GM19238 (cell line): ENCODE data around the gene NCAPD2.
A peak's percentile ranks its signal among the peaks of the same experiment; 100 is the strongest.

Experiments
- DNase-seq: peaks from one replicate; pipeline ENCODE4 v3.0.0; 2011; ENCODE audit warnings: low spot score; ENCODE audit not compliant: insufficient read length

The NCAPD2 gene

DNA sequence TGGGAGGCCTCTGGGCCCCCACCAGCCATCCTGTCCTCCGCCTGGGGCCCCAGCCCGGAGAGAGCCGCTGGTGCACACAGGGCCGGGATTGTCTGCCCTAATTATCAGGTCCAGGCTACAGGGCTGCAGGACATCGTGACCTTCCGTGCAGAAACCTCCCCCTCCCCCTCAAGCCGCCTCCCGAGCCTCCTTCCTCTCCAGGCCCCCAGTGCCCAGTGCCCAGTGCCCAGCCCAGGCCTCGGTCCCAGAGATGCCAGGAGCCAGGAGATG, 39.7 kb downstream of the NCAPD2 start:
- DNase-seq = no peak

DNA sequence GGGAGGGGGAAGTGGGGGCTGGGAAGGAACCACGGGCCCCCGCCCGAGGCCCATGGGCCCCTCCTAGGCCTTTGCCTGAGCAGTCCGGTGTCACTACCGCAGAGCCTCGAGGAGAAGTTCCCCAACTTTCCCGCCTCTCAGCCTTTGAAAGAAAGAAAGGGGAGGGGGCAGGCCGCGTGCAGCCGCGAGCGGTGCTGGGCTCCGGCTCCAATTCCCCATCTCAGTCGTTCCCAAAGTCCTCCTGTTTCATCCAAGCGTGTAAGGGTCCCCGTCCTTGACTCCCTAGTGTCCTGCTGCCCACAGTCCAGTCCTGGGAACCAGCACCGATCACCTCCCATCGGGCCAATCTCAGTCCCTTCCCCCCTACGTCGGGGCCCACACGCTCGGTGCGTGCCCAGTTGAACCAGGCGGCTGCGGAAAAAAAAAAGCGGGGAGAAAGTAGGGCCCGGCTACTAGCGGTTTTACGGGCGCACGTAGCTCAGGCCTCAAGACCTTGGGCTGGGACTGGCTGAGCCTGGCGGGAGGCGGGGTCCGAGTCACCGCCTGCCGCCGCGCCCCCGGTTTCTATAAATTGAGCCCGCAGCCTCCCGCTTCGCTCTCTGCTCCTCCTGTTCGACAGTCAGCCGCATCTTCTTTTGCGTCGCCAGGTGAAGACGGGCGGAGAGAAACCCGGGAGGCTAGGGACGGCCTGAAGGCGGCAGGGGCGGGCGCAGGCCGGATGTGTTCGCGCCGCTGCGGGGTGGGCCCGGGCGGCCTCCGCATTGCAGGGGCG, 40.2 kb downstream of the NCAPD2 start, which contains the start of gene GAPDH:
TSS of gene GAPDH (plus strand) at position 595 of the 772 bp plus-strand sequence. CDS start 316 bp downstream, outside the sequence.
- peak; percentile 88 for DNase-seq

DNA sequence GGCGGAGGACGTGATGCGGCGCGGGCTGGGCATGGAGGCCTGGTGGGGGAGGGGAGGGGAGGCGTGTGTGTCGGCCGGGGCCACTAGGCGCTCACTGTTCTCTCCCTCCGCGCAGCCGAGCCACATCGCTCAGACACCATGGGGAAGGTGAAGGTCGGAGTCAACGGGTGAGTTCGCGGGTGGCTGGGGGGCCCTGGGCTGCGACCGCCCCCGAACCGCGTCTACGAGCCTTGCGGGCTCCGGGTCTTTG, 40.7 kb downstream of the NCAPD2 start:
- no peak for DNase-seq

DNA sequence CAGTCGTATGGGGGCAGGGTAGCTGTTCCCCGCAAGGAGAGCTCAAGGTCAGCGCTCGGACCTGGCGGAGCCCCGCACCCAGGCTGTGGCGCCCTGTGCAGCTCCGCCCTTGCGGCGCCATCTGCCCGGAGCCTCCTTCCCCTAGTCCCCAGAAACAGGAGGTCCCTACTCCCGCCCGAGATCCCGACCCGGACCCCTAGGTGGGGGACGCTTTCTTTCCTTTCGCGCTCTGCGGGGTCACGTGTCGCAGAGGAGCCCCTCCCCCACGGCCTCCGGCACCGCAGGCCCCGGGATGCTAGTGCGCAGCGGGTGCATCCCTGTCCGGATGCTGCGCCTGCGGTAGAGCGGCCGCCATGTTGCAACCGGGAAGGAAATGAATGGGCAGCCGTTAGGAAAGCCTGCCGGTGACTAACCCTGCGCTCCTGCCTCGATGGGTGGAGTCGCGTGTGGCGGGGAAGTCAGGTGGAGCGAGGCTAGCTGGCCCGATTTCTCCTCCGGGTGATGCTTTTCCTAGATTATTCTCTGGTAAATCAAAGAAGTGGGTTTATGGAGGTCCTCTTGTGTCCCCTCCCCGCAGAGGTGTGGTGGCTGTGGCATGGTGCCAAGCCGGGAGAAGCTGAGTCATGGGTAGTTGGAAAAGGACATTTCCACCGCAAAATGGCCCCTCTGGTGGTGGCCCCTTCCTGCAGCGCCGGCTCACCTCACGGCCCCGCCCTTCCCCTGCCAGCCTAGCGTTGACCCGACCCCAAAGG, 41.2 kb downstream of the NCAPD2 start:
- peak; percentile 54 for DNase-seq

DNA sequence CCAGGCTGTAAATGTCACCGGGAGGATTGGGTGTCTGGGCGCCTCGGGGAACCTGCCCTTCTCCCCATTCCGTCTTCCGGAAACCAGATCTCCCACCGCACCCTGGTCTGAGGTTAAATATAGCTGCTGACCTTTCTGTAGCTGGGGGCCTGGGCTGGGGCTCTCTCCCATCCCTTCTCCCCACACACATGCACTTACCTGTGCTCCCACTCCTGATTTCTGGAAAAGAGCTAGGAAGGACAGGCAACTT, 41.7 kb downstream of the NCAPD2 start:
- DNase-seq = no peak

DNA sequence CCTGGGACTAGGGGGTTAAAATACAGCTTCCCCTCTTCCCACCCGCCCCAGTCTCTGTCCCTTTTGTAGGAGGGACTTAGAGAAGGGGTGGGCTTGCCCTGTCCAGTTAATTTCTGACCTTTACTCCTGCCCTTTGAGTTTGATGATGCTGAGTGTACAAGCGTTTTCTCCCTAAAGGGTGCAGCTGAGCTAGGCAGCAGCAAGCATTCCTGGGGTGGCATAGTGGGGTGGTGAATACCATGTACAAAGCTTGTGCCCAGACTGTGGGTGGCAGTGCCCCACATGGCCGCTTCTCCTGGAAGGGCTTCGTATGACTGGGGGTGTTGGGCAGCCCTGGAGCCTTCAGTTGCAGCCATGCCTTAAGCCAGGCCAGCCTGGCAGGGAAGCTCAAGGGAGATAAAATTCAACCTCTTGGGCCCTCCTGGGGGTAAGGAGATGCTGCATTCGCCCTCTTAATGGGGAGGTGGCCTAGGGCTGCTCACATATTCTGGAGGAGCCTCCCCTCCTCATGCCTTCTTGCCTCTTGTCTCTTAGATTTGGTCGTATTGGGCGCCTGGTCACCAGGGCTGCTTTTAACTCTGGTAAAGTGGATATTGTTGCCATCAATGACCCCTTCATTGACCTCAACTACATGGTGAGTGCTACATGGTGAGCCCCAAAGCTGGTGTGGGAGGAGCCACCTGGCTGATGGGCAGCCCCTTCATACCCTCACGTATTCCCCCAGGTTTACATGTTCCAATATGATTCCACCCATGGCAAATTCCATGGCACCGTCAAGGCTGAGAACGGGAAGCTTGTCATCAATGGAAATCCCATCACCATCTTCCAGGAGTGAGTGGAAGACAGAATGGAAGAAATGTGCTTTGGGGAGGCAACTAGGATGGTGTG, 42.3 kb downstream of the NCAPD2 start:
- DNase-seq = no peak

DNA sequence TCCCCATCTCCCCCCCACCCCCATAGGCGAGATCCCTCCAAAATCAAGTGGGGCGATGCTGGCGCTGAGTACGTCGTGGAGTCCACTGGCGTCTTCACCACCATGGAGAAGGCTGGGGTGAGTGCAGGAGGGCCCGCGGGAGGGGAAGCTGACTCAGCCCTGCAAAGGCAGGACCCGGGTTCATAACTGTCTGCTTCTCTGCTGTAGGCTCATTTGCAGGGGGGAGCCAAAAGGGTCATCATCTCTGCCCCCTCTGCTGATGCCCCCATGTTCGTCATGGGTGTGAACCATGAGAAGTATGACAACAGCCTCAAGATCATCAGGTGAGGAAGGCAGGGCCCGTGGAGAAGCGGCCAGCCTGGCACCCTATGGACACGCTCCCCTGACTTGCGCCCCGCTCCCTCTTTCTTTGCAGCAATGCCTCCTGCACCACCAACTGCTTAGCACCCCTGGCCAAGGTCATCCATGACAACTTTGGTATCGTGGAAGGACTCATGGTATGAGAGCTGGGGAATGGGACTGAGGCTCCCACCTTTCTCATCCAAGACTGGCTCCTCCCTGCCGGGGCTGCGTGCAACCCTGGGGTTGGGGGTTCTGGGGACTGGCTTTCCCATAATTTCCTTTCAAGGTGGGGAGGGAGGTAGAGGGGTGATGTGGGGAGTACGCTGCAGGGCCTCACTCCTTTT, 43.1 kb downstream of the NCAPD2 start:
- DNase-seq = no peak

DNA sequence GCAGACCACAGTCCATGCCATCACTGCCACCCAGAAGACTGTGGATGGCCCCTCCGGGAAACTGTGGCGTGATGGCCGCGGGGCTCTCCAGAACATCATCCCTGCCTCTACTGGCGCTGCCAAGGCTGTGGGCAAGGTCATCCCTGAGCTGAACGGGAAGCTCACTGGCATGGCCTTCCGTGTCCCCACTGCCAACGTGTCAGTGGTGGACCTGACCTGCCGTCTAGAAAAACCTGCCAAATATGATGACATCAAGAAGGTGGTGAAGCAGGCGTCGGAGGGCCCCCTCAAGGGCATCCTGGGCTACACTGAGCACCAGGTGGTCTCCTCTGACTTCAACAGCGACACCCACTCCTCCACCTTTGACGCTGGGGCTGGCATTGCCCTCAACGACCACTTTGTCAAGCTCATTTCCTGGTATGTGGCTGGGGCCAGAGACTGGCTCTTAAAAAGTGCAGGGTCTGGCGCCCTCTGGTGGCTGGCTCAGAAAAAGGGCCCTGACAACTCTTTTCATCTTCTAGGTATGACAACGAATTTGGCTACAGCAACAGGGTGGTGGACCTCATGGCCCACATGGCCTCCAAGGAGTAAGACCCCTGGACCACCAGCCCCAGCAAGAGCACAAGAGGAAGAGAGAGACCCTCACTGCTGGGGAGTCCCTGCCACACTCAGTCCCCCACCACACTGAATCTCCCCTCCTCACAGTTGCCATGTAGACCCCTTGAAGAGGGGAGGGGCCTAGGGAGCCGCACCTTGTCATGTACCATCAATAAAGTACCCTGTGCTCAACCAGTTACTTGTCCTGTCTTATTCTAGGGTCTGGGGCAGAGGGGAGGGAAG, 43.9 kb downstream of the NCAPD2 start:
- peak; percentile 51 for DNase-seq

DNA sequence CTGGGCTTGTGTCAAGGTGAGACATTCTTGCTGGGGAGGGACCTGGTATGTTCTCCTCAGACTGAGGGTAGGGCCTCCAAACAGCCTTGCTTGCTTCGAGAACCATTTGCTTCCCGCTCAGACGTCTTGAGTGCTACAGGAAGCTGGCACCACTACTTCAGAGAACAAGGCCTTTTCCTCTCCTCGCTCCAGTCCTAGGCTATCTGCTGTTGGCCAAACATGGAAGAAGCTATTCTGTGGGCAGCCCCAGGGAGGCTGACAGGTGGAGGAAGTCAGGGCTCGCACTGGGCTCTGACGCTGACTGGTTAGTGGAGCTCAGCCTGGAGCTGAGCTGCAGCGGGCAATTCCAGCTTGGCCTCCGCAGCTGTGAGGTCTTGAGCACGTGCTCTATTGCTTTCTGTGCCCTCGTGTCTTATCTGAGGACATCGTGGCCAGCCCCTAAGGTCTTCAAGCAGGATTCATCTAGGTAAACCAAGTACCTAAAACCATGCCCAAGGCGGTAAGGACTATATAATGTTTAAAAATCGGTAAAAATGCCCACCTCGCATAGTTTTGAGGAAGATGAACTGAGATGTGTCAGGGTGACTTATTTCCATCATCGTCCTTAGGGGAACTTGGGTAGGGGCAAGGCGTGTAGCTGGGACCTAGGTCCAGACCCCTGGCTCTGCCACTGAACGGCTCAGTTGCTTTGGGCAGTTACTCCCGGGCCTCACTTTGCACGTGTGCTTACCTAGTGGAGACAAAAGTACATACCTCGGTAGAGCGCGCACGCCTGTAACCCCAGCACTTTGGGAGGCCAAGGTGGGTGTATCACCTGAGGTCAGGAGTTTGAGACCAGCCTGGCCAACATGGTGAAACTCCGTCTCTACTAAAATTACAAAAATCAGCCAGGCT, 44.8 kb downstream of the NCAPD2 start:
- DNase-seq = no peak

DNA sequence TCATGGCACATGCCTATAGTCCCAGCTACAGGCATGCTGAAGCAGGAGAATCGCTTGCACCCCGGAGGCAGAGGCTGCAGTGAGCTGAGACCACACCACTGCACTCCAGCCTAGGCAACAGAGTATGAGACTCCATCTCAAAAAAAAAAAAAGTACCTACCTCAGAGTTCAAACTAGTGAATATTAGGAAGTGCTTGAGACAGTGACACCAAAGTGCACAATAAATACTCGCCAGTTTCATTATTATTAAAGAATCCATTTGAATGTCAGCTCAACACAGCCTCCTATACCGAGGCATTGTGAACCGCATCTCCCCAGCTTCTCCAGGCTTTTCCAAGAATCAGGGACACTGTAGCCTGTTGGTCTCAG, 45.4 kb downstream of the NCAPD2 start:
- DNase-seq = no peak

DNA sequence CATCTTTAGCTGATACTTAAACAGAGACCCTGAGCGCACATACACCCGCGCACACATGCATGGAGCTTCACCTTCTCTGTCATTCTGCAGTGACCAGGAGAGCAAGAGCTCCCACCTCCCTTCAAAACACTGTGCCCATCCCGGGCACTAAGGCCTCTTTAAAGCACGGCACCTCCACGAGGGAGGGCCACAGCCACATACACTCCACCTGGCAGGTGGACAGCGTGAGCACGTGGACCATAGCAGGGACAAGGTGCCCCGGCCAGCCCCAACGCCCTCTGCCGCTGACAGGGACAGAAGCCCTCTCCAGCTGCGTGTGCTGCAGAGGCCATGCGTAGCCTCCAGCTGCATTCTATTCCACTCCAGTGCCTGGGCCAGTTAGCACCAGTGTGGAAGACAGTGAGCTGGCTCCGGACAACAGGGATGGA, 45.8 kb downstream of the NCAPD2 start:
- no peak for DNase-seq

DNA sequence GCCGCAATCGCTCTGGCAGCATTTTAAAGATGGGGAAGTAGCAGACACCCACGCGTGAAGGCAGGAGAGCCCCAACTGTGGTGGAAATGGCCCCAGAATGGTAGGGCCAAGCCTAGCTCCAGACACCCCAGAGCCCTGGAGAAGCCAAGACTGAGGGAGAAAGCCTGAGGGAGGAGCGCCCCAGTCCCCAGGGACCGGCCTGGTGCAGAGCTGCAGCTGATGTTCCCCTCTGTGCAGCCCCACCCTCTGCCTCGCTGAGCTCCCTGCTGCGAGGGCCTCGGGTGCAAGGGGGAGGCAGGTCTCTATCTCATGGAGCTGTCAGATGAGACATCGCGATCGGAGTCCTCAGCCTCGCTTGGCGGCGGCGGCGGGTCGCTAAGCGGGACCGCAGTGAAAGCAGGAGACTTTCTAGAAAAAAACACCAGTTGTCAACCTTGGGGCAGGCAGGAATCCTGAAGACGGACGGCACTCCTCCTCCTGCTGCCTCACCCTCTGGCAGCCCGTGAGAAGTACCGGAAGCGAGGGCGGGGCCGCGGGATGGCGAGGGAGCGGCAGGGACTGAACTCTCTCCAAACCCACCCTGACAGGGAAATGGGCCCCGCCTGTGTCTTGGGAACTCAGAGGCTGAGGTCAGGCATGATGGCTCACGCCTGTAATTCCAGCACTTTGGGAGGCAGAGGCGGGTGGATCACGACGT, 46.4 kb downstream of the NCAPD2 start:
- DNase-seq = no peak

DNA sequence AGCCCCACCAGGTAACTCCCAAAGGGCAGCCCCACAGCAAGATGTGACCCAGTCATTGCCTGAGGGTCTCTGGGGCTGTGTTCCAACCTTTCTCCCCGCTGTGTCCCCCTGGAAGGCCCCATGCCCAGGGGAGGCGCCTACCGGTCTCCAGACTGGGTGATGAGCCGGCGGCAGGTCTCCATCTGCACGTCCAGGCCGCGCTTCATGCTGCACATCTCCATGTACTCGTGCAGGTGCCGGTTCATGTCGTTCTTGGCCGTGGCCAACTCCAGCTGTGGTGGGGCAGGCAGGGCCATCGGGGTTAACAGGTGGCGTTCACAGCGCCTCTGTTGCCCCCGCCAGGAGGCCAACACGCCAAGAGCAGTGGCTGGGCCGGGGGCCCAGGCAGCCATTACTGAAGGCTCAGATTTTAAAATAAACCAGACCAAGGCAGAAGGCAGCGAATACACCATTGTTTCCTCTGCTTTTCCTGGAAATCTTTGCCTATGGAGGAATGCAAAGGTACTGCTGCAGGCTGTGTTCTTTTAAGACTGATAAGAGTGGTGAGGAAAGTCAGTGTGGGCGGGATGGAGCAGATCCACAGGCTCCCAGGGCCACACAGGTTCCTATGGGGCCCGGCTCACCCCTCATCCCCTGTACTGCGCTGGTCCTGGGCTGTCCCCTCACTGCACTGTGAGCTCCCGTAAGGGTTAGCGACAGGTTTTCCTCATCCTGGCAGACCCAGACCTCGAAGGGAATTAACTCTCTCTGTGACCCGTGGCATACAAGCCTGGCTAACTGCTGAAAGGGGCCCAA, 47.7 kb downstream of the NCAPD2 start:
- DNase-seq = no peak

DNA sequence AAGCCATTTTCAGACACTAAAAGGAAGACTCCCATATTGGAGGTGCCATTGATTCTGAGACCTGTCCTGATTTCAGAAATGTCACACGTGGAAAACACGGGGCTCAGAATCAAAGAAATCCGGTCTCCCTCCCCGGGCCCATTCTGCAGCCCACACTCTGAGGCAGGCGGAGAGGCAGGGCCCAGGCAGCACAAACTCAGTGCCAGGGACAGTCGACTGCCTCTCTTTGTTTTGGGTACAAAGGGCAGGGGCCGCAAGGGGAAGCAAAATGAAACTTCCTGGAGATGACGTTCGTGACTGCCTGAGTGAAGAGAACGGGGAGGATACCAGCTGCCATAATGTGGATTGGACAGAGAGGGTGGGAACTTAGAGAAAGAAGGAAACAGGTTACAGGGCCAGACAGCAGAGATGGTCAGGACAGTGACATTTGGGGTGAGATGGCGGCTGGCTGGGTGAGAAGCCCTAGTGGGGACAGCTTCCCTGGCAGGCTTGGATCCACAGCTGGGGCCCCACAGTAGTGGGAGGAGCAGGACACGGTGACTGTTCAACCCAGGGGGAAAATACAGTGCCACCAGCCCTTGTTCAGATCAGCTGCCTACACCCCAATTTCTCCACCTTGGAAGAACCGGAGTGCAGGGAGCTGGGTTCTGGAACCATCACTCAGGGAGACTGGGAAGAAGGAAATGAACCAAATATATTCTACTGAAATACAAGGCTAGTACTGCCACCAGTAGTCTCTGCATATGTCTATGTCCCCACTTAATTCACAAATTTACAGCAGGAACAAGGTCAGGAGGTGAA, 48.5 kb downstream of the NCAPD2 start:
- no peak for DNase-seq

DNA sequence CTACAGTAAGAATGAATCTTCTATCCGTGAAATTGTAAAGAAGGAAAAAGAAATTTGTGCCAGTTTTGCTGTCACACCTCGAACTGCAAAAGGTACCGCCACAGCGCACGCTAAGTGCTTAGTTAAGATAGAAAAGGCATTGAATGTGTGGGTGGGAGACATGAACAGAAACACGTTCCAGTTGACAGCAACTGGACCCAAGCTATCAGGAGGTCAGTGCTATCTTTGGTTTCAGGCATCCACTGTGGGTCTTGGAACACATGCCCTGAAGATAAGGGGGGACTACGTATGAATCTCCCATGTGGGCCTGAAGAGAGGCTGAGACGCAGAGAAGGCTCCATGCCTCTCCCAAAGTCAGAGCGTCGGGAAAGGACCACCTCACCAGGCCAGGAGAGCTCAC, 52.1 kb downstream of the NCAPD2 start:
- DNase-seq = no peak

DNA sequence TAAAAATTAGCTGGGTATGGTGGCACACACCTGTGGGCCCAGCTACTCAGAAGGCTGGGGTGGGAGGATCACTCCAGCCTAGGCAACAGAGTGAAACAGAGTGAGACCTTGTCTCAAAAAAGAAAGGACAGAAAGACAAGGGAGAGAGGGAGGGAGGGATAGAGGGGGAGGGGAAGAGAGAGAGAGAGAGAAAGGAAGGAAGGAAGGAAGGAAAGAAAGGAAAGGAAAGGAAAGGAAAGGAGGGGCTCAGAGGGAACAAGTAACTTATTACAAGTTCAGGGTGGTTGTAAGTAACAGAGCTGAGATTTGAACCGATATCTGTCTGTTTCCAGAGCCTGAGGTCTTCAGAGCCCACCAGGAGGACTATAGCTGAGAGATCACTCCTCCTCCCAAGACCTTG, 53.7 kb downstream of the NCAPD2 start:
- no peak for DNase-seq

DNA sequence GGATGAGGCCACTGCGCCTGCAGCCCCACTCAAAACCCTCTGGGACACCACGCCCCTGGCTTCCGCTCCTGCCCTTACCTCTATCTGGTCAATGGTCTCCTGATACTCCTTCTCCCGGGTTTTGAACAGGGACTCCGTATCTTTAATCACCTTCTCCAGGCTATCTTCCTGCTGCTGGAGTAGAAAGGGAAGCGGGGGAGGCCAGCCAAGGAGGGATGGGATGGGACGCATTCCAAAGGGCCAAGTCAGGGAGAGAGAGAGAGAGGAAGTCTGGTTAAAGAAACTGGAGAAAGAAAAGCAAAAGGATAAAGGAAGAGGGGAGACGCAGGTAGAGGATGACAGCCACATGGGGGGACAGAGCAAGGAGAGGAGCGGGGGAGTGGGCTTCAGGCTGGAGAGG, 54.1 kb downstream of the NCAPD2 start:
- DNase-seq = no peak

DNA sequence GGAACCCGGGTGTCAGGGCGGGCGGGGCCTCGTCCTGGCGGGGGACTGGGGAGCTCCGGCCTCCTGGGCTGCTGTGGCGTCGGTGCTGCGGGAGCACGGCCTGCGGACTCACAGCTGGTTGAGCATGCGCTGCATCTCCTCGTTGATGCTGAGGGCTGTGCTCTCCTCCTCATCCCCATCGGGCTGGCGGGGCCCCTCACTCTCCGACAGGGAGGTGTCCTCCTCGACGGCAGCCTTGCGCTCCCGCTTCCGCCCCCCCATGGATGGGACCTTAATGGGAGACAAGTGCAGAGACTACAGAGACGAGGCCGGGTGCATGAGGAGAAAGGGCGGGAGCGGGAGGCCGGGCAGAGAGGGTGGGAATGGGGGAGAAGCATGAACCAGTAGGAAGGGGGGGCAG, 54.7 kb downstream of the NCAPD2 start:
- no peak for DNase-seq
